NT2/D1 (cell line): ENCODE data around the gene NAGK.

ENCODE experiments used
- SUZ12 ChIP-seq: IDR thresholded peaks from 2 replicates; pipeline ENCODE4 v1.6.1; 2011; ENCODE audit not compliant: insufficient read length, insufficient read depth; ENCODE audit errors: extremely low read depth
- YY1 ChIP-seq: IDR thresholded peaks from 2 replicates; pipeline ENCODE4 v1.6.1; 2011; ENCODE audit not compliant: insufficient read length, insufficient read depth
- ZNF274 ChIP-seq: IDR thresholded peaks from 2 replicates; pipeline ENCODE4 v1.6.1; 2011; ENCODE audit warnings: mild to moderate bottlenecking, low read depth, low read length

- TF ChIP-seq YY1 (no peak), ZNF274 (no peak), SUZ12 (no peak)
Measured at GRCh38 chr2:71067567-71068217, 756 bp upstream of the NAGK start.
